ENCODE results near the gene TGM2.

DNA sequence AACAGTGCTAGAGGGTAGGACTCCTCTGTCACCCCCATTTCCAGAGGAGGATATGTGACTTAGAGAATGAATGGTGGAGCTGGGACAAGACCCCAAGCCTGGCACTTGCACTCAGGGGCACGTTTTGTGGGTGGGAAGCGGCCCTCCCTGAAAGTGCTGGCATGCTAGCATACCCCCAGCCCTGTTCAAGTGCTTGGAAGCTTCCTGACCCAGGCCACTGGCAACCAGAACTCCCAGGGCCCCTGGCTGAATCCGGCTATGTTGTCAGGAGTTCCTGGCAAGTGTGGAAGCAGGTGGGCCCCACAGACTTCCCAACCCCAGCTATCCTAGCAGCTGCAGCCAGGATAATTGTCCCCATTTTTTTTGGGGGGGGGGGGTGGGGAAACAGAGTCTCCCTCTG, 35.6 kb upstream of the TGM2 start:
- no peak for TF ChIP-seq CTCF (IDR thresholded peaks at IDR 0.05)
- no peak for TF ChIP-seq POLR2A (IDR thresholded peaks at IDR 0.05)
- TF ChIP-seq POLR2AphosphoS5 (IDR thresholded peaks at IDR 0.05) = no peak
- TF ChIP-seq EP300 (IDR thresholded peaks at IDR 0.05) = no peak
